ENCODE results near the gene RFFL. TPM values are rescaled to one million over a fixed set of nuclear protein-coding genes. Genes with fewer than 3 reads are reported as not detected.

The RFFL gene
- total and polyA plus RNA-seq, 9 of the 15 experiments (the other 6 are each of a cell fraction or from before 2014, with no cell fraction given), result 3.4 to 18.1 (median 12.8) TPM

GRCh38 chr17:34980353-34980680 lies 83.2 kb downstream of the RFFL start, which contains the start of gene LIG3 (continued):
- no peak for TF ChIP-seq SMARCB1 (IDR thresholded peaks at IDR 0.05; ENCODE audit: insufficient read length, low read depth)
- no peak for TF ChIP-seq ZNF282 (CRISPR knock-in tag; IDR thresholded peaks at IDR 0.05)
- TF ChIP-seq, protein P1, sequence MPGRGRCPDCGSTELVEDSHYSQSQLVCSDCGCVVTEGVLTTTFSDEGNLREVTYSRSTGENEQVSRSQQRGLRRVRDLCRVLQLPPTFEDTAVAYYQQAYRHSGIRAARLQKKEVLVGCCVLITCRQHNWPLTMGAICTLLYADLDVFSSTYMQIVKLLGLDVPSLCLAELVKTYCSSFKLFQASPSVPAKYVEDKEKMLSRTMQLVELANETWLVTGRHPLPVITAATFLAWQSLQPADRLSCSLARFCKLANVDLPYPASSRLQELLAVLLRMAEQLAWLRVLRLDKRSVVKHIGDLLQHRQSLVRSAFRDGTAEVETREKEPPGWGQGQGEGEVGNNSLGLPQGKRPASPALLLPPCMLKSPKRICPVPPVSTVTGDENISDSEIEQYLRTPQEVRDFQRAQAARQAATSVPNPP (IDR thresholded peaks at IDR 0.05; ENCODE audit: borderline replicate concordance, insufficient read depth, insufficient read length), result no peak
- TF ChIP-seq NFATC3 (IDR thresholded peaks at IDR 0.05), result no peak
- TF ChIP-seq, protein P2, sequence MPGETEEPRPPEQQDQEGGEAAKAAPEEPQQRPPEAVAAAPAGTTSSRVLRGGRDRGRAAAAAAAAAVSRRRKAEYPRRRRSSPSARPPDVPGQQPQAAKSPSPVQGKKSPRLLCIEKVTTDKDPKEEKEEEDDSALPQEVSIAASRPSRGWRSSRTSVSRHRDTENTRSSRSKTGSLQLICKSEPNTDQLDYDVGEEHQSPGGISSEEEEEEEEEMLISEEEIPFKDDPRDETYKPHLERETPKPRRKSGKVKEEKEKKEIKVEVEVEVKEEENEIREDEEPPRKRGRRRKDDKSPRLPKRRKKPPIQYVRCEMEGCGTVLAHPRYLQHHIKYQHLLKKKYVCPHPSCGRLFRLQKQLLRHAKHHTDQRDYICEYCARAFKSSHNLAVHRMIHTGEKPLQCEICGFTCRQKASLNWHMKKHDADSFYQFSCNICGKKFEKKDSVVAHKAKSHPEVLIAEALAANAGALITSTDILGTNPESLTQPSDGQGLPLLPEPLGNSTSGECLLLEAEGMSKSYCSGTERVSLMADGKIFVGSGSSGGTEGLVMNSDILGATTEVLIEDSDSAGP (CRISPR knock-in tag; IDR thresholded peaks at IDR 0.05), result peak; percentile 96
- TF ChIP-seq, protein P3, sequence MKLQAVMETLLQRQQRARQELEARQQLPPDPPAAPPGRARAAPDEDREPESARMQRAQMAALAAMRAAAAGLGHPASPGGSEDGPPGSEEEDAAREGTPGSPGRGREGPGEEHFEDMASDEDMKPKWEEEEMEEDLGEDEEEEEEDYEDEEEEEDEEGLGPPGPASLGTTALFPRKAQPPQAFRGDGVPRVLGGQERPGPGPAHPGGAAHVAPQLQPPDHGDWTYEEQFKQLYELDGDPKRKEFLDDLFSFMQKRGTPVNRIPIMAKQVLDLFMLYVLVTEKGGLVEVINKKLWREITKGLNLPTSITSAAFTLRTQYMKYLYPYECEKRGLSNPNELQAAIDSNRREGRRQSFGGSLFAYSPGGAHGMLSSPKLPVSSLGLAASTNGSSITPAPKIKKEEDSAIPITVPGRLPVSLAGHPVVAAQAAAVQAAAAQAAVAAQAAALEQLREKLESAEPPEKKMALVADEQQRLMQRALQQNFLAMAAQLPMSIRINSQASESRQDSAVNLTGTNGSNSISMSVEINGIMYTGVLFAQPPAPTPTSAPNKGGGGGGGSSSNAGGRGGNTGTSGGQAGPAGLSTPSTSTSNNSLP (IDR thresholded peaks at IDR 0.05; ENCODE audit: borderline replicate concordance, low read depth, low read length), result no peak
- TF ChIP-seq CBX5 (IDR thresholded peaks at IDR 0.05; ENCODE audit: borderline replicate concordance, low read depth), result no peak
- TF ChIP-seq E2F1 (CRISPR knock-in tag; IDR thresholded peaks at IDR 0.05), result no peak
- TF ChIP-seq RBFOX2 (IDR thresholded peaks at IDR 0.05; ENCODE audit: low read depth, low read length), result peak; percentile 91
- no peak for TF ChIP-seq NCOA4 (IDR thresholded peaks at IDR 0.05; ENCODE audit: partially characterized antibody)
- TF ChIP-seq RAD51 (IDR thresholded peaks at IDR 0.05; ENCODE audit: borderline replicate concordance, low read depth), result peak; percentile 81
- no peak for TF ChIP-seq RBM34 (IDR thresholded peaks at IDR 0.05; ENCODE audit: borderline replicate concordance, insufficient read depth, low read length)
- TF ChIP-seq PBX2 (CRISPR knock-in tag; IDR thresholded peaks at IDR 0.05; ENCODE audit: low read depth), result no peak
- TF ChIP-seq PBX2 (tag; conservative IDR thresholded peaks at IDR 0.05; ENCODE audit: low read depth), result no peak
- 0 out of 2 replicates have a peak, but pooled peaks have one; percentile 35 for TF ChIP-seq PML (IDR thresholded peaks at IDR 0.05; ENCODE audit: low read length)
- no peak for TF ChIP-seq E2F5 (CRISPR knock-in tag; IDR thresholded peaks at IDR 0.05)
- no peak for TF ChIP-seq FUS (optimal IDR thresholded peaks at IDR 0.05; ENCODE audit: low read depth, low read length)
- no peak for TF ChIP-seq SIX5 (IDR thresholded peaks at IDR 0.05; ENCODE audit: borderline replicate concordance in 1 of 2, insufficient read depth in 1 of 2, low read depth in 1 of 2, low read length in 2 of 2)

Measured in K562 (cell line).